ENCODE data around the gene ATP1A1. TPM values are rescaled to one million over a fixed set of nuclear protein-coding genes. Genes with fewer than 3 reads are reported as not detected.

Gene ATP1A1
- total RNA-seq, 1 experiment from 2014 or later = 30.8 TPM

DNA sequence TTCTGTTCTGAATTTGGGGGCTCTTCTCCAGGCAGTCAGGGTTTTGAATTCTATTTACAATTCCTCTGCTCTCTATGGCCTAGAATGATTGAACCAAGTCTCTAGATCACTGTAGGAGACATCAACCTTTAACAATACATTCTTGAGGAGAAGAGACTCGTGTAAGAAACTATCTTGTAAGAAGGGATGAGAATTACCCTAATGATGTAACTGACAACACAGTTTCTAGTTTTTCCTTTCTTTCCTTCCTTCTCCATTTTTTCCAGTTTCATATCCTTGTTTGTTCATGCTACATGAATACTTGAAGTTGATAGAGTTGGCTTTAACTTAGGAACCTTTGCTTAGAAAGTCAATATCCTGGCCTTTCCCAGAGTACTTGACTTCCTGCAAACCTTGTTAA lies 1.3 kb upstream of the ATP1A1 start:
- DNase-seq (ENCODE audit: low spot score) = no peak

DNA sequence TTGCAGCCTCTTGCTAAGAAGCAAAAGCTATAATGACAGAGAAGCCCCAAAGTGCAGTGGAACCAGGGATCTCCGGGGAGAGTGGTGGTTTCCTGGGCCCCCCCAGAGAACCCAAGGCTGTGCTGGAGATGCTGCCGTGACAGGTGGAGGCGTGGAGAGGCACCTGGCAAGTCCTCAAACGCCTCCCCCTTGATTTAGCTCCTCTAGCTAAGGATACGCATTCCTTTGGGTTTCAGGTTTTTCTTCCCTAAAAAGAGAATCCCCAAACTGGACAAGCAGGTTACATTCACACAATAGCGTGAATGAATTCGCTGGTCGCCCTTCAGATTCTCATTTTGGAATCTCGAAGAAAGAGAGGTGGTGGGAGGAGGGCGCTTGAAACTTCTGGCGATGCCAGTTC lies 853 bp upstream of the ATP1A1 start:
- DNase-seq (ENCODE audit: low spot score) = no peak

DNA sequence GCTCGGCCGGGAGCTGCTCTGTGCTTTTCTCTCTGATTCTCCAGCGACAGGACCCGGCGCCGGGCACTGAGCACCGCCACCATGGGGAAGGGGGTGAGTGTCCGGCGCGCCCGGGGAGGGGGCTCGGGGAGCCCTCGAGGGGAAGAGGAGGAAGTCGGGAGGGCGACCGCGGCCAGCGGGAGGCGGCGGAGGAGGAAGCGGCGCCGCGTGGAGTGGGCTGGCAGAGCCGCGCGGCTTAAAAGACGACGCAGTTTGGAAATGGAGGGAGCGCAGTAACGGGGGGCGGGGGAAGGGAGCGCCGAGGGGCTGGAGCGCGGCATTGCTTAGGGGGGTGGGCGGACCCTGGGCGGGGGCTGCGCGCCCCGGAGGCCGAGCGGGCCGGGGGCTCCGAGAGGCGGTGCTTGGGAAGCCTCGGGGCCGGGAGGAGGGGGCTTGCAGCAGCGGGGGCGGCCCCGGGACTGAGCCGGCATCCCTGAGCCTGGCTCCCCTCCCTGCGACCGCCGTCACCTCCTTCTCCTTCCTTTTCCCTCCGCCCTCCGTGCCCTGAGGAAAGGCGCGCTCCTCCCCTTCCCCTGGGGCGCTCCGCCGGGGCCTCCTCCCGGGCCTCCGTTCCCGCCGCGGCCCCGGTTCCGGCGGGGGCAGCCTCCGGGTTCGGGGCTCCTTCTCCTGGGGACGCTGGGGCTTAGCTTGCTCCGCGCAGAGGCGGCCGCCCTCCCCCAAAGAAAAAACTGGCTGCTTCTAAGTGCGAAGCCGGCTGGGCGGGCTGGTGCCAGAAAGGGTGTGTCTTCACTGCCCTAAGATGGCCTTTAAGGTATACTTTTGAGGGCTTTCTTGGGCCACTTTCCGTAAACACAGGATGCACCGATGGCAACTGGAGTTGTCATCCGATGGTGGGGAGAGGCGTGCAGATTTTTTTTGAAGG lies 648 bp downstream of the ATP1A1 start:
- DNase-seq (ENCODE audit: low spot score) = peak; percentile 18

DNA sequence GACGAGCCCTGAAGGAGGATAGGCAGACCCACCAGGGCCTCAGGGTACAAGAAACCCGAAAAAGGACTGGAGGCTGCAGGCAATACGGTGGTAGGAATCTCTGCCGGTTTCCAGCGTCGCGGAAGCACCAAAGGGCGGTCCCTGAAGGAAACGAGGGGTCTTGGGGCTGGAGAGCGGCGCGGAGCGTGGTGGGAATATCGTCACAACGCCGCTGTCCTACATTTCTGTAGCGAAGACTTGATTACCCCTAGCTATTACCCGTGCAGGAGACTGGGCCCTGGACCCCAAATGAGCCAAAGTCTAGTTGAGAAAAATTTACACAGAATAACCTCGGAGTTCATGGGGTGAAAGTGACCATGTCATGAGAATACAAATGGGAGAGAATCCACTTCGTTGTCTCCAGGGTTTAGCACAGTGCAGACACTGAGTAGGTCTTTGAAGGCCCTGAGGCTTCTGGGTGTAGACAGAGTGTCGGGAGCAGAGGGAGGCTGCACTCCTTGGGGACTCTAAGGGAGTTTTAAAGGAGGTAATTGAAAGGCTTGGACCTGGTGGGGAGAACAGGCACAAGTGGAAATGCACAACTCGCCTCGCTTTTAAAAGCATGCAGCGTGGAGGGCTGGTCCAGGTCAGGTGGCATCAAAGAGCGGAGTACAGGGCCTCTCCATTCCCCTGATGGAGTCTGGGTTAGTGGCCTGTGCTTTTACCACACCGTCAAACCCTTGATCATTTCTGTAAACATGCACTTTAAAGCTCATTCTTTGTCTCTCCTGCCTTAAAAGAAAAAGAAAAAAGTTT lies 1.5 kb downstream of the ATP1A1 start:
- no peak for DNase-seq (ENCODE audit: low spot score)

DNA sequence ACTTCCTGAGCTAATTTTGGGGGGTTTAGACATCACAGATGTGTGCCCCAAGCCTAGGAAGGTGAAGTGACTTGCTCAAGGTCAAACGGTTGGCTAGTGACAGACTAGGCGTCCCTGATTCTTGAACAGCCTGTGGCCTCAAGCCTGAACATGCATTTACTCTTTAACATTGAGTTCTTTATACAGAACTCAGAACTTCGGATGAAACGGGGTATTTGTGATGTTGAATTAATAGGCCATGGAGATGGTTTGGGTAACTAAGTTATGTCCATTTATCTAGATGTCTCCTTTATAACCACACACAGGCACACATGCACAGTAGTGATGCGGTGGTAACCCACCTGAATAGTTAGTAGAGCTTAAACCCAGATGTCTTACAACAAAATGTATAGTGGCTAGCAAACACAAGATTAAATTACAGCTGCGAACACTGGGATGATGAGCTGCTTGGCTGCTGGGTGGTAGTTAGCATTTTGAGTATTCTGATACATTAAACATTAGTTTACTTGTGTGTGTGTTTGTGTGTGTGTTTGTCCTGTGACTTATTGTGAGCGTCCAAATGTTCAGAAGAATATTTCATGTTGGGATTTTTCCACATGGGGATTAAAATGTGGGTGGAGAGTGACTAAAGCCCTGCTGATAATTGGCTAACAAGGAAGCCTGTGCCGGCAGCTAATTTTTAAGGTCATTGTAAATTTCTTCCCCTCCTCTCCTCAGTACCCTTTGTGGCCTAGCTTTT lies 2.3 kb downstream of the ATP1A1 start:
- DNase-seq (ENCODE audit: low spot score) = no peak

DNA sequence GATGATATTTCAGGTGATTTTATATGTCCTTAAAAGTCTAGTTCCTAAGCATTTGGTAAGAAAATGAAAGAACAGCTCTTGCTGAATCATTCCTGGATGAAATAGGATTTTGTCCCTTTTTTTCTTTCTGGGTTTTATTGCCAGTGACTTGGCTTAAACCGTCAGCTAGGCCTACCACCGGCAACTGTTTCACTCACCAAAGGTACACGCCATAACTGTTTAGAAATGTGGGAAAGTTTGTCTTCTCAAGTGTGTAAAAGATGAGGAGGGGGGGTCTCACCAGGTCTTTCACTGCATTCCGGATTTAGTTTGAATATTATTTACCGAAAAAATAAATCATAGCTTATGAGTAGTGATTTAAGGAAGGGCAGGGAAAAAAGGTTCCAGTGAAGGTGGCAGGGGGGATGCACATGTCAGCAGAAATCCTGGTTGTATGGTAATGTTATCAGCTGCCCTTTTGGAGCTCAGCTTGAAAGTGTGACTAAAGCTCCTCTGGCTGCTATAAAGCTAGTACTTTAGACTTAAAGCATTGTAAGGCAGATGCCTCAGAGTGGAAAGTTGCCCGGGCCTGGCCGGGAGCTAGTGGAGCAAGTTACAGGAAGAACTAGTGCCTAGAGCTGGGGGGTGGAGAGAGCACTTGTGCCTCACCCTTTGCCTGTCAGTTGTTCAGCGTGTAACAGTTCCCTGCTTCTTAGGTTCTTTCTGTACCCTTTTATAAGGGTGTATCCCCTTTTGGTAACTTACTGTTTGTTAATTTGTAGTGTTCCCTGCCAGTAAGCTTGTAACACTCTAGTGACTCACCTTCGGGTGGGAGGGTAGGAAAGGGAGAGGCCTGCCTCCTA lies 3.1 kb downstream of the ATP1A1 start:
- peak; percentile 38 for DNase-seq (ENCODE audit: low spot score)

DNA sequence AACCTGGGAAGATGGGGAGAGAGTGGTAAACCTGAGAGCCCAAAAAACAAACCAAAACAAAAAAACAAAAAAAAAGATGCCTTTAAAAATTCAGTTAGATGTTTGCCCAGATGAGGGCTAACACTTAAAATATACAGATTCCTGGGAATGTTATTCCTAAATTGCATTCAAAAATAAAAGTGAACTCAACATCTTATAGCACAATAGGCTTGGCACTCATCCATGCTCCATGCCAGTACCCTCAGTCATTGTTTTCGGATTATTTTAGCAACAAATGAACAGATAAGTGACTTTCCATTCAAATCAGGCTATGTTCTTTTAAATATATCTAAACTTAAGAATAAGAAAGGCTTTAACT lies 3.7 kb downstream of the ATP1A1 start:
- DNase-seq (ENCODE audit: low spot score) = no peak

DNA sequence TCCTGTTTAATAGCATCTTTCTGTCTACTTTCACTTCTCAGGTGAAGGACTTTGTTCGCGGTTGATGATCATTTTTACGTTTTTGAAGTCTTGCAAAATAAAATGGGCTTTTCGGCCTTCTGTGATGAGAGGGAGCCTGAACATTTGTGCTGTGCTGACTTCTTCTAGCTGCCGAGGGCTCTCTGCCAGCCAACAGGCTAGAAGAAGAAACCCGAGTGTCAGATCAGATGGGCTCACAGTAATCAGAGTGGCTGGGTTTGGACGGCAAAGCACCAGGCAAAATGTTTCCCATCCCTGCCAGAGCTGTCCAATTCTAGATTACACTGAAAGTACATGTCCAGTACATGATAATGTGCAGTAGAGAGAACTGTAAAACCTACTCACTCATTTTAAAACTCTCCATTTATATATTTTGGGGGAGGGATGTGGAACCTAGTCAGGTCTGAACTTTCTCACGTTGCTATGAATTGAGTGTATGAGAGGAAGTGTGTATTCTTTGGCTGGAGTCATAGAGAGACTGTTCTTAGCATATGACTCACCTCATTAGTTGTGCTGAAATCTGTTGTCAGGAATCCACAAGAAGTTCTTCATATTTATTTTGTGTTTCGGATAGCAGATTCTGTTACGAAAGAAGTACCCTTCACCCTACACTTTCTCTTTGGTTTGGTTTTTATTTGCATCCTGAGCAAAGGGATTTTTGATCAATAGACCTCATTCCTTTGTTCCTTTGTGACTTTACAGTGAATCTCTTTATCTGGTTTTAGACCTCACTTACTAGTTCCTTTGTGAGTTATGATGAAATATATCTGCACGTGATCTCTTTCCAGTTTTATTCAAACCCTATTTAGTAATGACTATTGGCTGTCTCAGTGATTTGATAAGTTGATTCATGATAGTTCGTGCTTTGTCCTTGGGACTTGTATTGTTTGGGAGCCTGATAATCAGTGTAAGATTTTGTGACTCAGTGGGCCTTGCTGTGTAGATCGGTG lies 4.8 kb downstream of the ATP1A1 start:
- DNase-seq (ENCODE audit: low spot score) = peak; percentile 78

DNA sequence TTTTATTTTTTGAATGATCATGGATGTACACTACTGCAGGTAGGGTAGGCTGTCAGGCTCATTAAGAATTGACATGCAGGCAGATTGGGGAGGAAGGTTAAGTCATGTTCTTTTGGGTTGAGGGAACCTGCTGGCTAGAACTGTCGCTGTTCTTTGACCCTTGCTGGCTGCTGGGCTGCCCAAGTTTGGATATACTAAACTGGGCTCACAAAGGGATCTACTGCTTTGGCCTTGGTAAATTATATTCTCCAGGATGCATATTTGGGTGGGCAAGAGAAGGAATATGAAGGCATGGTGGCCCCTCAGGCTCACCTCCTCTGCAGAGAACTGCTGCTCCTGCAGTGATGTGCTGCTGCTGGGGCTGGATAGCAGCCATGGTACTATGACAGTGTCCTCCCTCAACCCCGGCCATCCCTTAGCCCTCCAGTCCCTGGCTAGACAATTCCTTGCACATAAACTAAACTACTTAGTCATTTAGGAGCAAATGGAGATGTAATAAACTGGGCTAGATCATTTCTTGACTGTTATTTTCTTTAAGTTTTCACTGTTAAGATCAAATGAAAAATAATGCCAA lies 6.1 kb downstream of the ATP1A1 start:
- no peak for DNase-seq (ENCODE audit: low spot score)

DNA sequence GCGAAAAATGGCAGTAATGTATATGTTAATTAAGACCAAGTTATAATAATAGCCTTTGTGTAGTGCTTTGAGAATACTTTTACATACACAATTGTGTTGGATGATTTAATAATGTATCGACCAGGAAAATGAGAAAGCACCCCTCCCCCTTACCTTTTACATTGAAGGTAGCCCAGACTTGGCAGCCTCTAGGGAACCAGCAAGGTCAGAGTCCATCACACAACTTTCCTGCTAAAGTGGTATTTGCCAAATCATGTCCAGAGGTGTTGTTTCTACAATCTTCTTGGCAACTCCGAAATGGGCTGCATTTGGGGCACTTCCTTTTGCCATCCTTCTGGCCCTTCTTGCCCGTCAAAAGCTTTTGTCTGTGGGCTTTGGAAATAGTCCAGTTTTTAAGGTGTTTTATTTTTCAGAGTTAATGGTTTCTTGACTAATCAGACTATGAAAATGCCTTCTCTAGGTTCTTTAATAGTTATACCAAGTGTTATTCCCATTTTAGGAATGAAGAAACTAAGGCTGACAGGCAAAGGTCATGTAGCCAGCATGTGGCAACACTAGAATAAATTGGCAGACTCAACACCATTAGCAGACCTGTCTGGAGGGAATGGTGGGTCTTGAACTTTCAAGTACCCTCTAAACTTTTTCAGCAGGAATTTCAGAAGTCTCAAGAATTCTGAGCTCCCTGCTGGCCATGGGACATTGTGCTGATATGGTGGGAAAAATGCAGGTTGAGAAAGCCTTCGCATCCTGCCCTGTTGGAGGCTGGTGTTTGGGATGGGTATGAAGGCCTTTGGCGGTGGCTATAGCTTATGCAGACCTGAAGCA lies 6.8 kb downstream of the ATP1A1 start:
- DNase-seq (ENCODE audit: low spot score) = no peak

DNA sequence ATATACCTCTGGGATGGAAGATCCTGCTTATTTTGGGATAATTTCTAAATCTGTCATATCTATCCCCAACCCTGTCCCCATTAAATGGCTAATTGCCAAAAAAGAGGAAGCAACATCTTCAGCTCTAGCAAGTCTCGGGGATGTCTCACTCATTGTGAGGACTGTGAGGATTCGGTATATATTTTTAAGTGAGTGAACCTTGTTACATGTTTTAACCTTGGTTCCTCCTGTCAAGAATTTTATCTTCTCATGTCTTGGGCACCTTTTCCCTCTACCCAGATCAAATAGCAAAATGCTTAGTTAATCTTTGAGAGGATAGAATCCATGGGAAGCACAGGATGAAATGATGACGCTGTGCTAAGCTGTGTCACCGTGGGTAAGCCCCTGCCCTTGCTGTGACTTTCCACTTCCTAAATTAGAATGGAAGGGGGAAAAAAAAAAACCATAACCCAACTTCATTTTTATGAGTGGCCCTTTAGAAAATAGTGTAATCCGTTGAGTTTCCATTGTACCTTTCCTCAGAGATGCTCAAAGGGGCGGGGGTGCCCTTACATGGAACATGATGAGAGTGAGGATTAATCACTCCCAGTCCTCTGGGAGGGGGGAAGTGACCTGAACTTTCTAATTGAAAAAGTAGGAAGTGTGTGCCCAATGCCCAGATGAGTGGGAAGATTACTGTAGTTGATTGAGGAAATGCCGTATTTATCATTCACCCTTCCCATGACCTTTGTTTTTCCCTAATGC lies 7.6 kb downstream of the ATP1A1 start:
- DNase-seq (ENCODE audit: low spot score) = no peak

DNA sequence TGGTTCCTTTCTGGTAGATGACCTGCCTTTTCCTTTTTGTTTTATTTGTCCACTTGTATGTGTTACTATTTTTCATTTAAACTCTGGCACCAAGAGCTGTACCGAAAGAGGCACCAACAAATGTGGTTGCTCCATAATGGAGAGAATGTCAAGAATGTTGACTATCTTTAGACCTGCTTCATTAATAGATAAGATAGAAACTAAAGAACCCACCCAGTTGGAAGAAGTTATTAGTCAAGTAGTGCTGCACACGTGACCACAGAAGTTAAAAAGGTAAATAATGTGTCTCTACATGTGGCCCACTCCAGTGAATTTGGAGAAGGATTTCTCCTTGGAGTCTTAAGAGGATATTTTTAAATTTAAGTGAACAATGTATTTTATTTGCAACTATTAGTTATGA lies 9.3 kb downstream of the ATP1A1 start:
- DNase-seq (ENCODE audit: low spot score) = no peak

DNA sequence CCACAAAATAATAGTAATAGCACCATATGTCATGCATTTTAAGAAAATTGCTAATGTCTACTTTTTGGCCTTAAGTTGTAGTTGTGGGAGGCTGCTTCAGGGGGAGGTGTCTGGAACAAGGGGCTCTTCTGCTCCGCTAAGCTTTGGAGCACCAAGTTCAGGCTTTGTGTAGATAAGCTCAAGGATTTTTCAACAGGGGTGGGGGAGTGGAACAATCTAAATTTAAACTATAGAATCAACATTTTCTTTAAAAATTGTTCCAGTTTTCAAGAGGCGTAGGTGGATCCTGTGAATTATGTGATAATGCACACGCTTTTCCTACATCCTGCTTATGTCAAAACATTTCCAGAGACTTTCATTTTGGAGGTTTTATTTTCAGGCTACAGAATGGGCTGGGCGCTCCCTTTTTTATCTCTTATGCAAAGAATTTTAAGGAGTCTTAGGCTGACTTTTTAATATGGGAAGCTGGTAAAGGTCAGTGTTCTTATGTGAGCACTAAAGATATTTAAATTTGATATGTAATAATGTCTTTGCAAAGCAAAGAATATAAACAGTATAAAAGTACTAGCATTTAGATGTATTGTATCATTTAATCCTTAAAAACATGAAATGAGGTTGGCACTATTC lies 9.9 kb downstream of the ATP1A1 start:
- no peak for DNase-seq (ENCODE audit: low spot score)

DNA sequence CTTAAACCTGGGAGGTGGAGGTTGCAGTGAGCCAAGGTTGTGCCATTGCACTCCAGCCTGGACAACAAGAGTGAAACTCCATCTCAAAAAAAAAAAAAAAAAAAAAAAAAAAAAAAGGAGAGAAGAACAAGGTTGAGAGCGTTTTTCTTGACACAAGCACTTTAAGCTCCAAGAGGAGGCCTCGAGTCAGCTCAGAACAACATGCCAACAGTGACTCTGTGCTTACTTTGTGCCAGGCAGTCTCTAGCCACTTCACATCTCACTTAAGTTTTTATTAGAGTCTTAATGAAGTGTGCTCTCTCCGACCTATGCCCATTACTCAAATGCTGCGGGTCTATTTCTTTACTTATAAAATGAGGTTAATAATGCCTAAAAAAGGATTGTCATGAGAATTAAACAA lies 13.0 kb downstream of the ATP1A1 start:
- DNase-seq (ENCODE audit: low spot score) = no peak

DNA sequence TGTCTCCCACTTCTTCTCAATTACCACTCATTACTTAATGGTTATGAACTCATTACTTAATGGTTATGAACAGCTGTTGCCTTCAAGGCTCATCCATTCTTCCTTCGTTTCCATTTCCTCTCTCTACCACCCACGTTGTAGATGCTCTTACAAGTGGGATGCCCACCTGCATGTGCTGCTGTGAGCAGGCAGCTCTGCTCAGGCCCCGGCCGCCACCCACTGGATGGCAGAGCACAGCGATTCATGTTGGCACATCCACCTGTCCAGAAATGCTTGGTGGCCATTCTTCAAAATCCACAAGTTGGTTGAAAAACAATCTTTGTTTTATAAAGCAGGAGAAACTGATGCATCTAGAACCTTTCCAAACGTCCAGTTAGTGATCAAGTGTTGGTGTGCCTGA lies 14.5 kb downstream of the ATP1A1 start:
- DNase-seq (ENCODE audit: low spot score) = no peak

DNA sequence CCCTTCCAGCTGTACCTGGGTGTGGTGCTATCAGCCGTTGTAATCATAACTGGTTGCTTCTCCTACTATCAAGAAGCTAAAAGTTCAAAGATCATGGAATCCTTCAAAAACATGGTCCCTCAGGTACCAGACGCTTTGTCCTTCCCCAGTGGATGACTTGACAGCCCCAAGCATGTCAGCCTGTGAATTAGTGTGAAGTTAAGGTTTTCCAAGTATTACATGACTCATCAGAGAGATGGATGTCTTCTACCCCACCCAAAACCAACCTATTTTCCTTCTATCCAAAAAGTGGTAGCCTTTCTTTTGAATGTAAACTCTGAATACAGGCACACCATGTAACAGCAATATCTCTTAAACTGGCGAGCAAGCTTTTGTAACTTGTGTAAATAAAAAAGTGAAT lies 15.1 kb downstream of the ATP1A1 start:
- no peak for DNase-seq (ENCODE audit: low spot score)

DNA sequence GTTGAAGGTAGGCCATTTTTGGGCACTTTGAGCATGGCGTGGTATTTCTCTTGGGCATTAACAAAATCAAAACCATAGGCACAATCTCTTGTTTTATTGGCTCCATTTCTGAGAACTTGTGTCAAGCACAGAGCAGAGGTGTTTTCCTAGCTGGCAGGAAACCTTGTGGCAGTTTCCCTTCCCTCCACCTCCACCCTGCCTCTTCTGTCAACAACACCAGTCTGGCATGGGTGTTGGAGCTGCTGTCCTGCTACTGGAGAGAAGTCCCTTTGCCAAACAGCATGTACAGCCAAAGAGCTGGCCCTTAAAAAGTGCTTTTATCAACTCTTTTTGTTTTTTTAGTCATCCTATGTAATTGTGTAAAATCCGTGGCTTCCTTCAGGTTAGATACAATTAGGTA lies 16.0 kb downstream of the ATP1A1 start:
- no peak for DNase-seq (ENCODE audit: low spot score)

DNA sequence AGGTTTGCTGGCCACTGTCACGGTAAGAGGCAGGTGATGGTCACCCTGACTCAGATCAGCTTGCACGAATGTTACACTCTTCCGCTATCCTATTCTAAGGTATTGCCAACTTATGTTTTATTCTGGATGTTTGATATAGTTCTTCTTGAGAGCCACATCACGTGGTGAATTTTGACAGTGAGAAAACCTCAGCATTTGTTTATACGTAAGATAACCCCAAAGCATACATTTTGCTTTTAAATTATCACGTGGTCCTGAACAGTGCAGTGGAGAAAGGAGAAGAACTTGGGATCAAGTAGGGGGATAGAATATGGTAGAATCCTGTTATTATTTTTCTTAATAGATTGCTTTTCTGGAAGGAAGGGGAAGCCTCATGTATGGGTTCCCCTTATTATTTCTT lies 16.6 kb downstream of the ATP1A1 start:
- no peak for DNase-seq (ENCODE audit: low spot score)

Measured in H4 (cell line).